Pancreas (tissue), 10 donors: ENCODE results near the gene MPC1. TPM values are rescaled to one million over a fixed set of nuclear protein-coding genes. Genes with fewer than 3 reads are reported as not detected.
A peak's percentile ranks its signal among the peaks of the same experiment; 100 is the strongest.
"Not testable (repeated sequence)": the region's sequence is repeated elsewhere in the genome, so short reads cannot be mapped to it uniquely, and the experiment has no call there.

Experiments used
- ATAC-seq, 4 donors: fragments of 200-7000 bp; cut with Tn5 transposase; one replicate each; pipeline versions ENCODE4 v1.8.0 to v1.9.1; 2020; ENCODE audit warnings: mild to moderate bottlenecking in 4 of 4, moderate library complexity in 4 of 4
- DNase-seq, 6 donors: peaks; one replicate each; pipeline ENCODE4 v3.0.0-alpha.2; 2020
- FAIRE-seq: peaks from 2 replicates; lab custom pipeline; 2012; peaks lifted over from hg19 to GRCh38; lab: Jason Lieb, UNC
- H3K27ac ChIP-seq, 4 donors: fragments of 200-600 bp; sonication (generic); 1 replicate in 3 of 4; 2 replicates in 1 of 4; pipeline versions ENCODE4 v1.5.0 to v1.8.0; 2020
- H3K27me3 ChIP-seq, 4 donors: fragments of 200-600 bp; one replicate each; pipeline ENCODE4 v1.8.0; 2021
- H3K36me3 ChIP-seq, 3 donors: fragments of 200-600 bp; sonication (generic) in 1 of 3; one replicate each; pipeline versions ENCODE4 v1.5.0 to v1.8.0; 2020 to 2021
- H3K4me1 ChIP-seq, 3 donors: fragments of 200-600 bp; one replicate each; pipeline ENCODE4 v1.8.0; 2021
- H3K4me3 ChIP-seq, 4 donors: fragments of 200-600 bp; sonication (generic) in 2 of 4; one replicate each; pipeline versions ENCODE4 v1.5.0 to v1.8.0; 2020 to 2021
- H3K9me3 ChIP-seq, 4 donors: fragments of 200-600 bp; one replicate each; pipeline ENCODE4 v1.8.0; 2021
- CTCF ChIP-seq, 4 donors: fragments of 200-600 bp; sonication (generic) in 3 of 4; IDR thresholded peaks; one replicate each; pipeline versions ENCODE4 v1.5.0 to v1.8.0; 2021; ENCODE audit warnings: antibody characterized with exemption in 4 of 4
- WGBS, 2 donors: extraction: QIAGEN DNeasy Blood & Tissue Kit; methylation state at CpG; one replicate each; pipeline ENCODE4 v1.1.7; 2013; 5-methylcytosine and 5-hydroxymethylcytosine counted together
- intact Hi-C, 3 donors: fragments of 100-400 bp; cut with DNase I; formaldehyde crosslinking; loops; one replicate each; pipeline versions ENCODE4 v1.11.1 to v1.14.2; 2022
- polyA plus RNA-seq, 2 donors: library from polyadenylated mRNA; stranded (reverse); fragments of 200-250 nt; gene quantifications; one replicate each; pipeline ENCODE4 v1.2.3, GENCODE V29; 2013
- total RNA-seq, 6 donors: library from RNA; stranded (reverse); fragmentation: NEBNext Ultra II Directional in 4 of 6; extraction: Animal tissue kit (Norgen Biotek cat#: 25700) in 4 of 6; gene quantifications; one replicate each; pipeline versions ENCODE4 v1.2.1 to v1.2.4, GENCODE V29; 2021 to 2023
- donor health status: healthy with polysubstance abuse.
- donor health status: DM: no; HTN: no; CAD: no; lungs with moderate emphysema.
- donor health status: DM: no; HTN: no; CAD: no.
- donor health status: control.
- donor health status: control.
- donor health status: Bipolar disorder and iron deficiency.
- donor health status: DM: yes; HTN: yes; CAD: no.
- donor health status: DM: no; HTN: no; CAD: no.
- donor health status: DM: no; HTN: no; CAD: no.
- donor health status: DM: yes; HTN: yes; CAD: no.

Gene MPC1
- total and polyA plus RNA-seq, 8 donors: 17.0 to 56.3 (median 26.8) TPM

- H3K27ac ChIP-seq: no peak overlapping the region
- H3K4me1 ChIP-seq: no peaks in the 10 kb centered on the region
- no peaks in the 10 kb centered on the region for H3K36me3 ChIP-seq
- H3K27me3 ChIP-seq: no peaks in the 10 kb centered on the region
- DNase-seq: no peak
- no peak for TF ChIP-seq CTCF (IDR thresholded peaks at IDR 0.05)
- intact Hi-C loops: loop anchor here in 1 of 3 donors (10.0 kb wide), 1 partner anchor 118 kb away; no protein-coding TSS in a partner anchor
- H3K9me3 ChIP-seq: no peaks in the 10 kb centered on the region
- H3K4me3 ChIP-seq: no peak overlapping the region
- no peak for ATAC-seq
- no peak for FAIRE-seq
- 47 to 56% methylated on average over 5 to 6 of the region's 6 CpGs for WGBS, 2 donors
Observed at GRCh38 chr6:166402582-166403277, 20.0 kb upstream of the MPC1 start.

GRCh38 chr6:166400649-166401250 lies 18.0 kb upstream of the MPC1 start:
- not testable (repeated sequence) for H3K36me3 ChIP-seq, H3K9me3 ChIP-seq, H3K4me1 ChIP-seq, FAIRE-seq, H3K27ac ChIP-seq, H3K4me3 ChIP-seq, H3K27me3 ChIP-seq
- DNase-seq (peak in 5 of 6 donors; percentile 44 to 67 (median 52)), ATAC-seq (peak; percentile 81 to 98 (median 94))
- peak; percentile 44 to 71 (median 60) for TF ChIP-seq CTCF (IDR thresholded peaks at IDR 0.05)
- intact Hi-C loops: loop anchor here in 2 of 3 donors (2.0 to 10.0 kb wide), 2 partner anchors 116 to 126 kb away; no protein-coding TSS in a partner anchor
- WGBS, 2 donors: 23 to 25% methylated on average over 16 of the region's 16 CpGs

GRCh38 chr6:166400181-166400580 lies 17.4 kb upstream of the MPC1 start:
- no peaks in the 10 kb centered on the region for H3K9me3 ChIP-seq
- TF ChIP-seq CTCF (IDR thresholded peaks at IDR 0.05): no peak
- no peaks in the 10 kb centered on the region for H3K36me3 ChIP-seq
- no peaks in the 10 kb centered on the region for H3K4me1 ChIP-seq
- H3K4me3 ChIP-seq: no peak overlapping the region
- H3K27ac ChIP-seq: no peak overlapping the region
- ATAC-seq (peak in 1 of 4 donors; percentile 8), FAIRE-seq (no peak), DNase-seq (no peak)
- 37 to 58% methylated on average over 2 of the region's 2 CpGs for WGBS, 2 donors
- intact Hi-C loops: loop anchor here in 2 of 3 donors (2.0 to 10.0 kb wide), 2 partner anchors 115 to 125 kb away; no protein-coding TSS in a partner anchor
- H3K27me3 ChIP-seq: no peaks in the 10 kb centered on the region

GRCh38 chr6:166398348-166398747 lies 15.6 kb upstream of the MPC1 start:
- no peak for TF ChIP-seq CTCF (IDR thresholded peaks at IDR 0.05)
- Histone ChIP-seq H3K9me3 (no peaks in the 10 kb centered on the region), H3K27me3 (no peaks in the 10 kb centered on the region), H3K4me1 (no peaks in the 10 kb centered on the region), H3K27ac (no peak overlapping the region), H3K4me3 (no peak overlapping the region), H3K36me3 (no peaks in the 10 kb centered on the region)
- ATAC-seq: no peak
- DNase-seq: no peak
- FAIRE-seq: no peak
- WGBS, 2 donors: 77 to 85% methylated on average over 3 of the region's 3 CpGs
- intact Hi-C loops: loop anchor here in 2 of 3 donors (5.0 kb wide), 2 partner anchors 81 to 121 kb away; no protein-coding TSS in a partner anchor
